KG1 (cell line): ENCODE data around the gene PLXNA2.

ENCODE experiments used
- DNase-seq: peaks from one replicate; lab custom pipeline; 2025; lab: John Stamatoyannopoulos, UW

Gene PLXNA2

DNA sequence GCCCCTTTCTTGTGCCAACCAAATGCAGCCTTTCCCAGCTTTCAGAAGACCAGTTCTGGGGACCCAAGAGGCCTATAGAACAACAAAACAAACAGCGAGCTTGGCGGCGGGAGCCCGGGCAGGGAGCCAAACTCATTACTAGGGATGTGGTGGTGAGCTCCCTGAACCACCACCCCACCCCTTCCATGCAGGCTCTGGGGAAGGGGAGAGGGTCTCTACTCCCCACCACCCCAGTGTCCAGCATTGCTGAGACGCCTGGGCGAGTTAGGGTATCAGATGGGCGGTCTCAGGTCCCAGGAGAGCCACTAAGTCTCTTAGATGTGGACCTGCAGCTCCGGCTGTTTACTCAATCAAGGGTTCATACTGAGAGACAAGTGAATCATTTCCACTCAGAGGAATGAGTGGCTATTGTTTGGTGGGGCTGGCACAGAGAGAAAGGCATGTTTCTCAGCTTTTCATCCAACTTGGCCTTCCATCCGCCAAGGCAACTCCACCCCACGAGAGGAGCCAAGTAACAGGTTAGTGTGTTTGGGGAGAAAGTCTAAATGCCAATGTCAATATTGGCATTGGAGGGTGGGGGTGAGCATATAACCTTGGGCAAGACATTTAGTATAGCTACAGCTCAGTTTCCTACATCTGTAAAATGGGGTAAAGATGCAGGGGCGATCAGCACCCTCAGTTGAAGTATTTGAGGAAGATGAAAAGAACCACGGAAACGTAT, 40.9 kb downstream of the PLXNA2 start:
- no peak for DNase-seq

DNA sequence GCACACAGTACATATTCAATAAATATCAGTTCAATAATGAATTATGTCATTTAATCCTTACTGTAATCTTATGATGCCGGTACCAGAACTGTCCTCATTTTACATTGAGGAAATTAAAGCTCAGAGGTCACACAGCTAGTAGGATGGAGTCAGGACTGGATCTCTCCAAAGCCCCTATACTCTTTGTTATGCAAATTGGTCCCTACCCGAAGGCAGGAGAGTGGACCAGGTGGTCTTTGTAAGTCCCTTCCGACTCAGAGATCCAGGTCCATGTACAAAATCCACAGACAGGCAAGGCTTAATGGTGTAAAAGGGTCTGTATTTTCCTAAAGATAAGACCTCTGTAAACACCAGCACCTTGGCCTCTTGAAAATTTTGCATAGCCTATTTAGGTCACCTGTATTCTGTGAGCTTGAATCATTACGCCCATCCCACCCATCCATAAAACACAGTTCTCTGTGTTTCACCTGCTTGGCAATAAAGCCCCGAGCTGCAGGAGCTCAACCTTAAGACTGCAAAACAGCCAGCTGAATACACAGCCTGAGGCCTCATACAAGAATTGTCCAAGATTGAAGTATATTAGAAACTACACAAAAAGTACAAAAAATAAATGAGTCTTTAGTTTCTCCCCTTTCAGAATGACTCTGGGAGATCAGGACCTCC, 41.7 kb downstream of the PLXNA2 start:
- no peak for DNase-seq

DNA sequence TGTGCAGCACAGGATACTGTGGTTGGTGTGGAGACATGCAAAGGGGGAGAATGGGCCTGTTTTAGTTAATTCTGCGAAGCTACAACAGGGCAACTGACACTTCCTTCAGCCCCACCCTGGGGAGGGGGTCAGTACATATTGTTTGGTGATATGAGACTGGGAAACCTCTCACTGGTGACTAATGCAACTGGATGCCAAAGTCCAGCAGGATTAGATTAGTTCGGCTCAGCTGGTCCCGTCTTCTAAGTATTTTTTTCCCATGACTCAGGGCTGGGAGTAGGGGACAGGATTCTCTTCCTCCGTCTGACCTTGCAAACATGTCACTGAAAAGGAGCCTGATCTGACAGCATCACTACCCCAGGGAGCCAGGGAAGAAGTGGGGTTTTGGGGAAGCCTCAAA, 43.0 kb downstream of the PLXNA2 start:
- DNase-seq = no peak

DNA sequence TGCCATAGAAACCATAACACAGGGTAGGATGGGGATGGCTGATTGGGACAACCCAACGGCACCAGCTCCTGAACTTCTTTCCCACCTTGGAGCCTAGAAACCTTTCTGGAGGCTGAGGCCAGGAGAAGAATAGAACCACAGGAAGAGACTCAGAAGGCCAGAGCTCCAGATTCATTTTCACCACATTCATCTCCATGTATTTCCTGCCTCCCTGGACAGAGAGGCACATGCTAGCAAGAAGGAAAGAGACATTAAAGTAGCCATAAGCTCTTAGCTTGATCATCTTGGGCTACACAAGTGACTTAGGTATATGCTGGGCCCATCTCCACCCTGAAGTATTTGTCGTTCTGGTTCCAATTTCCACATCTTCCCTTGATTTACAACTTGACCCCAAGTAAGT, 44.1 kb downstream of the PLXNA2 start:
- DNase-seq = no peak

DNA sequence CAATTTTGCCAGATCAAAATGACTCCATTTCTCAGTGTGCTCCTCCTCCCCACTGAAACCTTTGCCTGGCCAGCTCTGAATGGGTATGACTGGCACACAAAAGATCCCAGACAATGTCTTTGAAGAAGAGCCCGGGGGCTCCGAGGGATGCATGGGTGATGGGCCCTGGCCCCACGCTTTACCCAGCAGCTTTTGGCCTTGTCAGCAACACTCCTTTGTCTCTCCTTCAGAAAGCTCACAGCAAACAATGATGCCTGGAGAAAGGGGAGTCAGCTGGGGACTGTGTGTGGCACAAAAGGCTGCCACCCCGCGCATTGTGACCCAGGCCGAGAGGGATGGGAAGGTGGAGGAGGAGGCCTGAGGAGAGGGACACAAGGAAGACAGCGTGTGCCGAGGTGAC, 45.9 kb downstream of the PLXNA2 start:
- DNase-seq = no peak

DNA sequence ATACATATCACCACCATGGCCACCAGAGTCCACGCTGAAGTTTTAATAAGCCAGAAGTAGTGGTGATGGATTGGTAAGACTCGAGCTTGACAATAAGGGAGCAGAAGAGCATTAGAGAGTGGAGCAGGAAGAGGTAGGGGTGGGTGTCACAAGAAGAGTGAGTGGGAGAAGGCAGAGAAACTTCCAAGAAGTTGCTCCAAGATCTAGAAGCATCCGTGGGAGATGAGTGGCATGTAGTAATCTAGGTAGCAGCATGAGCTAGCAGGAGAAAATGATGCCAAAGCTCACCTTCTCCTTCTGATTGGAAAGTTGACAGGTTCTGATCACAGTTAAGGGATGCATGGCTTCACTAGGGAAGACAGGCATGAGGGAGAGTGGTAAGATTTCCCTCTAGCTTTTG, 49.2 kb downstream of the PLXNA2 start:
- DNase-seq = no peak

DNA sequence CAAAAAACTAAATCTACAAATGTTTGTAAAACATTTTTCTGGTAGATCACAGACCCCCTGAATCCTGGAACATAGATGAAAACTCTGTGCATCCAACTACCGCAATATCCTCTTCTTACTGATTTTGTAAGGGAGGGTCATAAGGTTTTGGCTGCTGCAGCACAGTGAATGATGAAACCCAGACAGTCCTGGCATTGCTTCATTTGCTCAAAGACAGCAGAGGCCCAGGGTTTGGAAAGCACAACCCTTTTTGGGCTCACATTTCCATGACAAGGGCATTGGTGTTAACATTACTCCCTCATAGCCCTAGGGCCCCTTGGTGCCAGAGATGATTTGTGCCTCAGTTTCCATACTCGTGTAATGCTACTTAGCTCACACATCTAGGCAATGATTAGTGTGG, 51.2 kb downstream of the PLXNA2 start:
- DNase-seq = no peak

DNA sequence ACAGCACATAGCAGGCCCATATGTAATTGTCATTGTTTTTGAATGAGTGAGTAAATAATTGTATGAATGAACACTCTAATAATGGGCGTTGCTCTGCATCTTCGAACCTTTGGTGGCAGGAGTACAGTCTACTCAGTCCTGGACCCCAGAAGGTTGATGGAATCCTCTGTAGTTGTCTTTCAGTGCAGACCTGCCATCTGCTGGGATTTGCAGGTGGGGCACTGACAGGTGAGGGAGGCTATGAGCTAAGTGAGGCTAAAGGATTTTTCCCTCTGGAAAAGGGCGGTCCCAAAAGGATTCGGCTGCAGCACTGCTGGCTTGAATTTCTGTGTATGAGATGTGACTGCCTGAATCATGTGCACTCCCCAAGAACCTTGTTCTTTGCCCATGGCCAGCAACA, 53.4 kb downstream of the PLXNA2 start:
- no peak for DNase-seq

DNA sequence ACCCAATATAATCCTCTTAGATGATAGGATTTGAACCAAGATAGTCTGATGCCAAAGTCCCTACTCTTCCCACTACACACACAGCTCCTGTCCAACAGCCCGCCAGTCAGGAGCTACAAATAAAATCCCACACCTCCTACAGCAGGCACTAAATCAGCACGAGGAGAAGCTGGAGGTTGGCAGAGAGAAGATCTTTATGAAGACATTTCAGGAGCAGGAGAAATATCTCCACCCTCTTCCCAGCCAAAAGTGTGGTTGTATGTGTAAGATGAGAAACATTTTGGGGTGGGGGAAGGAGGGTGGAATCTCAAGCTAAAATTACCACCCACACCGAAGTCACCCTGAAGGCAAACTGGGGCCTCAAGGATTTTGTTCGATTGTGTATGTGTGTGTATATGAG, 54.5 kb downstream of the PLXNA2 start:
- DNase-seq = no peak

DNA sequence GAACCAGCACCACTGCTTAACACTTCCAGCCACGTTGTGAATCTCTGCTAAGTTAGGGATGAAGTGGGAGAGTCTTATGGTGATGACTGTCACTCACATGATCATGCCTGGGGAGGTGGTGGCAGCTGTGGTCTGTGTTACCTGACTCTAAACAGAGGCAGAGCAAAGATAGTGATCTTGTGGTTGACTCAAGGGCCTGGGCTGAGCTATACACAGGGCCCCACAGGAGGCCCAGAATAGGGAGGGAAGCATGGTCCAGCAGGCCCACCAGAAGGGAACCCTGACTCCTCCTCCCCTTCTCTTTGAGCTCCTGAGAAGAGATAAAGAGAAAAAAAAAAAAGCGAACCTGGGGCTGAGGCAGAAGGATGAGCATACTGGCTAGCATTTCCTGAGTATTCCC, 55.0 kb downstream of the PLXNA2 start:
- DNase-seq = no peak

GRCh38 chr1:208188607-208189006, 55.6 kb downstream of the PLXNA2 start:
- no peak for DNase-seq

DNA sequence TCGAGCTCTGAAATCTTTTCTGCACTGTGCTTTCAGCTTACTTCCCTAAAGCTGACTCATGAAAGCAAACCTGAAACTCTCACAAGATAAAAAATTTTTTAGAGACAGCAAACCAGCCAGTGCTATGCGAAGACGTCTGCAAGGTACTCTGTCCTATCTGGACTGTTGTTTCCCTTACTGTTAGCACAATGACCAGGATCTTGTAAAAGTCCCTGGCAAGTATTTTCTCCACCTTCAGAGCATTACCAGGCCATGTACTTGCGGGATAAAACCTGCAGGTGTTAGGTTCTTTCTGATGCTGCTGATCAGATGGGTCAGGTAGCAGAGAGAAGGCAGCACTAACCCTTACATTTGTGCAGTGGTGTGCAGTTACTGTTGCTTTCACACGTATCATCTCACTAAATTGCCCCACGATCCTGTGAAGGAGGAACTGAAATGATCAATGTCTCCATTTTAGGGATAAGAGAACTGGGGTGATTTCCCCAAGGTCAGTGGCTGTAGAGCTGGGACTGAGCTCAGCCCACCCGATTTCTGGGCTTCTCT, 56.6 kb downstream of the PLXNA2 start:
- DNase-seq = no peak

GRCh38 chr1:208185801-208186231, 58.4 kb downstream of the PLXNA2 start:
- no peak for DNase-seq

GRCh38 chr1:208184966-208185654, 59.1 kb downstream of the PLXNA2 start:
- no peak for DNase-seq

DNA sequence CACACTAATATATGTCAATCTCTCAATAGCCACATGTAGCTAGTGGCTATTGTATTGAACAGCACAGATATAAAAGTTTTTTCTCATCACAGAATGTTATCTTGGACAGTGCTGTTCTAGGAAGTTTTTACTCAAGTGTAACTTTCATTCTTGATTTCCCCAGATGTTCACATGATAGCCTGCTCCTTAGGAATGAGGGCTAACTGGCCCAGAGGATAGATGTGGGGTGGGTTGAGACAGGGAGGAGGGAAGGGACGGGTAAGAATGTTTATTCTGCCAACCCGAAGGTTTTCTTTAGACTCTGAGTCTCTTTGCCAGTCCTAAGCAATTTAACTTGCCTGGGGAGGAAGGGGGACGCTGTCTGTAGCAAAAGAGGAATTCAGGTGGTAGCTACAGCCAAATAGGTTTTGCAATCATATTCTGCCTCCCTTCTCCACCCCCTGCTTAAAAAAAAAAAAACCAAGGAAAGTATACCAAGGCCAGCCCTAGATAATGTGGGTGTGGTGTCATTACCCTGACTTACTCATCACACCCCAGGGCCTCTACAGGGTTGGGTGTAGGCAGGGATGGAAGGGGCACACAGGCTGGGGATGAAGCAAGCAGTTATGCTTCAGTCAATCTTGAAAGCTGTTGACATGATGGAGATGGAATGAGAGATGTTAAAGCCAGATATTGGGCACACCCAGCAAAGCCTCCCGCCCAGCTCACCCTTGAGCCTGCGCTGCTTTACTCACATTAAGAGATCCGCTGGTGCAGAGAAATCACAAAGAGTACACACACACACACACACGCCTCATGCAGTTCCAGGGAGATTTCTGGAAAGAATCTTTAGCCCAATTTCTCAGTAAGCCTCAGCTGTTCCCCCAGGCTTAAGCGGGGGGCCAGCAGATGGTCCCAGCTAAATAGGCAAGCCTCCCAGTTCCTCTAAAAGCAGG, 59.9 kb downstream of the PLXNA2 start:
- DNase-seq = no peak

GRCh38 chr1:208182880-208183645, 61.1 kb downstream of the PLXNA2 start:
- no peak for DNase-seq

- no peak for DNase-seq
Observed at GRCh38 chr1:208181364-208181763, 62.8 kb downstream of the PLXNA2 start.

DNA sequence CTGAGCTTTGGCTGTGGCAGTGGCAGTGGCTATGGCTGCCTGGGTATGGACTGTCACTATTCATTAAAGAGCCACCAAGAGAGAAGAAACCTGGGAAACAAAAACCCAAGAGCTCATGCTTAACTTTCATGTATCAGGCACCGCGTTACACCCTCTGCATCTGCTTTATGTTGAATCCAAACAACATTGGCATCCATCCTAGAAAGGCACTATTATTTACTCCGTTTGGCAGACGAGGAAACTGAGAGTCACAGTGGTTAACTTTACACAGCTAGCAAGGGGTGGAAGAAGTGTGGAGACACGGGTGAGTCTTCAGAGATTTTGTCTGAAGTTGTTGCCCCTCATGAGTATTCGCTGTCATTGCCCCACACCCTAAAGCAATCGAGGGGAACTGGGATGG, 63.8 kb downstream of the PLXNA2 start:
- DNase-seq = no peak

DNA sequence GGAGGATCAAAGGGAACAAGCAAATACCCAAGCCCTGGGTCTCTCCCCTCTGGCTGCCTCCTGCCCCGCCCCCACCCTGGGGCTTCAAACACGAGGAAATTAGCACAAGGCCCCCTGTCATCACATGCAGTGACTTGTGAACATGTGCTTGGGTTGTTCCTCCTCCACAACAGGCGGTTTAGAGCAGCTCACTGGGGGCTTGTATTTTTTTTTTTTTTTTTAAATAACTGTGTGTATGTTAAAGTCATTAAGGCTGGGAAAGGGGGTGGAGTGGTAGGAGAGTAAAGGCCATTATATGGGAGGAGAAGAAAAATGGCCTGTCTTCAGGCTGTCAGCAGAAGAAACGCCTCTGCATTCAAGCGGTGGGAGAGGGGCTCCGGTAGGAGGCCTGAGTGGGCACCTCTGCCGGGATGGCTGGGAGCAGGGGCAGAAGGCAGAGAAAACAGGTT, 64.2 kb downstream of the PLXNA2 start:
- no peak for DNase-seq

DNA sequence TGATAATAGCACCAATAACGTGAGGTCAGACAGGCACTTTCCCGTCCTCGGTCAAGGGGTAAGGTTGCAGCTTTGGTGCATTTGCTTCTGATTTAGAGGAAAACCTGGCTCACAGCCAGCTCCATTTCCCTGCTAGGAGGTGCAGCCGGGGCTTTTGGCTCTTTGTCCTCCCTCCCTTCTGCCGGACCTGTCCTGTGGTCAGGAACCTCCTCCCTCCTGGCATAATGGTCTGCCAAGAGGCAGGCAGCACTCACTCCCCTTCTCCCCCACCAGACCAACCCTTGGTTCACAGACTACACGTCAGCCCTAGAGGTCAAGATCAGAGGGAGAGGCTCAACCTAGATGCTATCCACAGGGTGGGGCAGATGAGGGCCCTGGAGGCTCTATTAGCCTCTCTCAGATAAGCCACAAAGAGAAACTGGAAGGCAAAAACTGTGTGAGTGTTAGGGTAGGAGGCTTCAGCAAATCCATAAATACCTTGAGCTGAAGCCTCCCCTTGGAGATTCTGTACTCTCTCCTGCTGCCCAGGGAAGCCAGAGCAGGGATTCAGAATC, 64.8 kb downstream of the PLXNA2 start:
- no peak for DNase-seq

DNA sequence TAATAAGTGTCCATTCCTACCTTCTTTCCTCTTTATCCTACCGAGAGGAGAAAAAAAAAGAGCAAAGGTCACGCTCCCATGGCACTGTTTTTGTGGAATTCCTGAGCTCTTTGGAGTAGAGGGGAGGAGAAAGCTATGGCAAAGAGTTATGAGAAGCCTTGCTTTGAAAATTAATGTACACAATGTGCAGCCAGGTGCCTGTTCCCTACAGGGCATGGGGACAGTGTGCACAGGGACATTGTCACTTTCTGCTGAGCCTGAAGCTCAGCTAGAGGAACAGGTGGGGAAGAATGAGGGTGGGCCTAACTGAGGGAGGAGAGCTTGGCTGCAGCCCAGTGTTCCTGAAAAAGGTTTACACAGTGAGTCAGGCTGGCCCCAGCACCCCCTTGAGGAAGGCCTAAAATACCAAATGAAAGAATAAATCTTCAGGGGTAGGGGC, 66.1 kb downstream of the PLXNA2 start:
- DNase-seq = no peak
